Skin epidermis (tissue), 12 donors: ENCODE data around the gene IGF2R.
"Not testable (repeated sequence)": the region's sequence is repeated elsewhere in the genome, so short reads cannot be mapped to it uniquely, and the experiment has no call there.

Source experiments
- H3K27ac ChIP-seq, 21 experiments: fragments of 200-600 bp; sonication (generic) in 11 of 21; one replicate each; pipeline ENCODE4 v1.5.0; 2020; ENCODE audit warnings: mild to moderate bottlenecking in 3 of 21, inconsistent platforms in 2 of 21, moderate library complexity in 2 of 21
- H3K4me3 ChIP-seq, 7 experiments: fragments of 200-600 bp; sonication (generic) in 2 of 7; one replicate each; pipeline ENCODE4 v1.5.0; 2020; ENCODE audit warnings: inconsistent platforms in 2 of 7, mild to moderate bottlenecking in 2 of 7, moderate library complexity in 1 of 7

IGF2R gene

DNA sequence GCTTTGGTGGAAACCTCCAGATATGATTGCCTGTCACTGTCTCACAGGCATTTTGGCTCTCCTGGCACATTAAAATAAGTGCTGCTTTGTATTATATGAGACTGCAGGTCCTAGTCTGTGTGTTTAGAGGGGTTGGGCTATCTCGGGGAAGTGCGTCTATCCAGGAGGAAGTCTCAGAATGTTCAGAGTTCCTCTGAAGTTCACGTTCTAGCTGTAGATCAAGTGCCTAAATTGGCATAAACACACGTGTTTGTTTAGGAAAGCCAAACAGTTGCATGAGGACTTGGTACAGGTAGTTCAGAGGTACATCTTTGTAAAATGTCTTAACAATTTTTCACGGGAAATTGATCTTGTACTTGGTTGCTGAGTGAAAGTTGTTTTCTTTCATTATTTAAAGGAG, 116.3 kb downstream of the IGF2R start:
- no peak overlapping the region for H3K4me3 ChIP-seq
- H3K27ac ChIP-seq, result no peak overlapping the region

- H3K4me3 ChIP-seq, result no peak overlapping the region
- no peak overlapping the region for H3K27ac ChIP-seq
Observed at GRCh38 chr6:160085713-160086505, 117.0 kb downstream of the IGF2R start.

DNA sequence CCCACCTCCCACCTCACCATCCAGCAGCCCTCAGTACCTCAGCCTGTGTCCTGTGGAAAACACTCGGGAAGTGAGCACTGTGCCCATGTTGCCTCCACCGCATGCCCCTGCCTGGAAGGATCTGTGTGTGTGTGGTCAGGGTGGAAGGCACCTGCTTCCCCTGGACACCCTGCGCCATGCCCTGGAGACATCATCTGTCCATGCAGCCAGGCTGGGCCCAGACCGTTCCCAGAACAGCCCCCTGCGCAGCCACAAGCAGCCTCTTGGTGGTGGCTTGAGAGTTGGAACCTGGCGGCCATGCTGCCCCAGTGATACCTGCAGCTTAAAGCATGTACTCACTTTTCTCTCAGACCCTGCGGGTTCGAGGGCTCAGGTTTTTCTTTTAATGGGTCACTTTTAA, 117.9 kb downstream of the IGF2R start:
- no peak overlapping the region for H3K27ac ChIP-seq
- no peak overlapping the region for H3K4me3 ChIP-seq

- Histone ChIP-seq H3K27ac (peak overlapping the region in 6 of 21 experiments; percentile 7 to 66 (median 10)), H3K4me3 (no peak overlapping the region)
Observed at GRCh38 chr6:160088069-160088783, 119.3 kb downstream of the IGF2R start.

DNA sequence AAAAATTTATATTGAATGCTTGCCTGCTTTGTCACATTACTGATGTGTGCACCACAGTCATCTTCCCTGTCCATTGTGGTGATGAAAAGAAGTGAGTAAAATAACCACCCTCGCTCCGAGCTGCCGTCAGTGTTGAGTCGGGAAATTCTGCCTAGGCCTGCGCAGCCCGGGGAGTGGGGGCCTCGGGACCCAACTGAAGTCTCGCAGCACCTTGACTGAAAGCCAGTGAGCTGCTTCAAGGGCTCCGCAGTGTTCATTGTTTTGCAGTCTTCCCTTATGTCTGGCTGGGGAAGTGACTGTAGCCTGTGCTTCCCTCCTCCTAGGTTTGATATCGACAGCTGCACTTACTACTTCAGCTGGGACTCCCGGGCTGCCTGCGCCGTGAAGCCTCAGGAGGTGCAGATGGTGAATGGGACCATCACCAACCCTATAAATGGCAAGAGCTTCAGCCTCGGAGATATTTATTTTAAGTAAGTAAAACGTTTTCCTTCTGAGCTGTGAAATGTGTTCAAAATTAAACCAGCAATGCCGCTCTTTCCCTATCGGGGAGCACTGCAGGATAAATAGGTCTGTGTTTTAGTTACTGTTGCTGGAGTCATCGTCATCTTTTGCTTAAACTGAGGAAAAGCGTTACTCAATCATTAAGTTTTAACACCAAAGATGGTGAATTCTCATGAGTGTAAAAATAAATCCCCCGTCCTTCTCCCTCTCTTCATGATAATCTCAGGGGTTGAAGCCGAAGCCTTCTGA, 120.1 kb downstream of the IGF2R start:
- Histone ChIP-seq H3K27ac (peak overlapping the region in 12 of 21 experiments; percentile 1 to 66 (median 38)), H3K4me3 (no peak overlapping the region)

DNA sequence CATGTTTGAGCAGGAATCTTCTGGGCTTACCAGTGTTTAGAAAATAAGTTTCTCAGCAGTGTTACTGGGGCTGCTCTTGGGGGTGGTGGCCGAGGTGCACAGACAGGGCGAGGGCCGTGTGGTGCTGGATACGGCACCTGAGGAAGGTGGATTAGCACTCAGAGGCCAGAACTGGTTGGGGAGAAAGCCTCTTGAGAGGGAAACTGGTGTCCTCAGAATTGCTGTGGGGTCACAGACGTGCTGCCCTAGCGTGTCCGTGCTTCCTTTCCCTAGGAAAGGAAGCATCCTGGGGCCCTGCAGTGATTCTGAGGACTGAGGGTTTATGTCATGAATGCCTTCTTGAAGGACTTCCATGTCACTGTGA, 120.6 kb downstream of the IGF2R start:
- H3K27ac ChIP-seq, result peak overlapping the region in 12 of 21 experiments; percentile 1 to 66 (median 32)
- H3K4me3 ChIP-seq, result no peak overlapping the region

- H3K27ac ChIP-seq, H3K4me3 ChIP-seq: not testable (repeated sequence)
Observed at GRCh38 chr6:160090442-160091239, 121.8 kb downstream of the IGF2R start.

GRCh38 chr6:160092176-160092575, 123.3 kb downstream of the IGF2R start:
- not testable (repeated sequence) for H3K4me3 ChIP-seq, H3K27ac ChIP-seq

- Histone ChIP-seq H3K27ac (no peak overlapping the region), H3K4me3 (no peak overlapping the region)
Observed at GRCh38 chr6:160092602-160093001, 123.7 kb downstream of the IGF2R start.

DNA sequence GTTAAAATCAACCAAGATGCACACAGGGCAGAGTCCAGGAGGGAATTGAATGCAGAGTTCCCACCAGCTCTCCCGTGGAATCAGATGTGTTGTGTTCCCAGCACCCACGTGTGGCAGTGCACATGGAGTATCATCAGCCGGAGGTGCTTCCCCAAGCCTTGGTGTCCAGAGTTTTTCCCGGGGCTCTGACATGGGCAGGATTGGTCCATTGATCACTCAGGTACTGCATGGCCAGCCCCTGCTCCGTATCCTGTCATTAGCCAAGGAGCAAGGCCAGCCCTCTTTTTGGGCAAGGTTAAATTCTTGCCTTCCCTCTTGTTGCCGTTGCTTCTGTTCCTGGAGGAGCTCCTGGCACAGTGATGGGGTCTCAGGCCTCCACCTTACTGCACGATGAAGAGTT, 124.2 kb downstream of the IGF2R start:
- Histone ChIP-seq H3K27ac (no peak overlapping the region), H3K4me3 (no peak overlapping the region)

DNA sequence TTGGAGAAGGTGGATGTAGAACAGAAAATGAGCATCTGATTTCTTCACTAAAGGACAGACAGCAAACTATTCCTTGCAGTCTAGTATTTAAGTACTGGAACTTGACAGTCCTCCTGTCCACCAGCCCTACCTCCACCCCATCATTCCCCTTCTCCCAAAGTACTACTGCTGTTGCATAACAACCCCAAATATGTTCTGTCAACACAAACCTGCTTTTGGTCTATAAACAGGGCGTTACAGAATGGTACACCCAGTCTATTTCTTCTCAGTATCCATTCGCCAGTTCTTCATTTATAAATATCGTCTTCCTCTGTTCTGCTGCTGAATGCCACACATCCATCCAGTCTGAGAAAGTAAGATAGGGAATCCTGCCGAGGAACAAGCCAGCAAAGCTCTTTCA, 125.1 kb downstream of the IGF2R start:
- Histone ChIP-seq H3K27ac (no peak overlapping the region), H3K4me3 (no peak overlapping the region)

DNA sequence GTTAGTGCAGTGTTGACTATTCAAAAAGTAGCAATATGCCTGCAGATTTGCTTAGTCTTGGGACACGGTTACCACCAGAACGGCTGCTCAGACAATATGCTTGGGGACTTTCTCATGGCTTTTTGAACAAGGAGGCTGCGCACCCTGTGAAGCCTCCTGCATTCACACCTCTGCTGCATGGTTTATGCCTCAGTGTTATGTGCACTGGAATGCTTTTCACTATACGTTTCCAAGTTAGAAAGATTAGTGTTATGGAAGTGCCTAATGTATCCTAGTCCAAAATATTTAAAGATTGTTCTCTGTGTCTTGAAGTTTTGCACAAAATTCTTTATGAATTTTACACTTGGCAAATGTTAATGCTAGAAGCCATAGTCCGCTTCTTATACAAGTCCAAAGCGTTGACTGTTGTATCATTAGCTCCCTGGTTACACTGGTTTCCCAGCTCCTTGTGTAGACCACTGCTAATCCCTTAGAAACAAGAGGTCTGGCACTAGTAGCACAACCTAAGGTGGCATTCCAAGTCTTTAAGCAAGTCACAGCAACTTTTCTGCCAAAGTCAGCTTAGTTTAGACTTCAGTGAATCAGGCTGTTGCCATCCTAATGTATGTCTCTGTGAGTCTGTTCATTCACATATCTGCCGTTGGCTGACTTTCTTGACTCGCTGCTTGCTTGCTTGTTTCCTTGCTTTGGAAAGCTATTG, 126.4 kb downstream of the IGF2R start:
- Histone ChIP-seq H3K27ac (no peak overlapping the region), H3K4me3 (no peak overlapping the region)

DNA sequence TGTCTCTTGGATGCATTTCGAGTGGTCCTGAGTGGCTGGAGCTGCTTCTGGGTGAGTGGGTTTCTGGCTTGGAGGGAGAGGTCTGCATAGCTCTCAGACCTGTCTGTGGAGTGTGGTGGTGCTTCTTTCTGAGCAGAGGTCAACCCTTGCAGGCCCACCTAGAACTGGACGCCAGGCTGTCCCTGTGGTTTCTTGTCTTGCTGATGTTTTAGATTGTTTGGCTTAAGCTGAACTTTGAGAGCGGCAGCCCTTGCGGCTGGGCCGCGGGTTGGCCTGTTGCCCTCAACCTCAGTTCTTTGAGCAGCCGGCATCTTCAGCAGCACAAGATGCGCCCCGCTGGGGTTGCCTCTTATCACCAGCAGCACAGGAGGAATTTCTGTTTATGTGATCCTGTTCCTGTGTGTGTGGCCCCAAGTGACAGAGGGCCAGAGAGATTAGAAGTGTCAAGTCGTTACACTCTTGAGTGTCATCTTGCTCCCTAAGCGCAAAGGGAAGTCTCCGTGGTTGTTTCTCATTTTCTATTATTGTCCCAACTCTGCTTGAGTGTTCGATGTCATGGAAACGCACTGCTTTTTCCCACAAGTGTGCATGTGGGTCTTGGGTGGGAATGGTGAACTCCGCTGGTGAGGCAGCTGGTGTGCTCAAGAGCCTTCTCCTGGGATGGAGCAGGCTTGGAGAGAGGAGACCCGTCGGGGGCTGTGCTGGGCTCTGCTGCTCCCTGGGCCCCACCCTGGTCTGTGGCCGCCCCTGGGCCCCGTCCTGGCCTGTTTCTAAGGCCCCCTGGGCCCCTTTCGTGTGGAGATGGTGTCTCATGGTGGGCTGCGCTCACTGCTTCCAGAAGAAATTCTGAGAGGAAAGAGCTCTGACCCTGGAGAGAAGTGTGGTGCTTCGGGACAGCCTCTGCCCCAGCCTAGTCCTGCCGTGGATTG, 132.7 kb downstream of the IGF2R start:
- Histone ChIP-seq H3K27ac (no peak overlapping the region), H3K4me3 (no peak overlapping the region)

GRCh38 chr6:160102399-160102798, 133.5 kb downstream of the IGF2R start:
- H3K4me3 ChIP-seq, result no peak overlapping the region
- no peak overlapping the region for H3K27ac ChIP-seq

GRCh38 chr6:160102956-160103824, 134.3 kb downstream of the IGF2R start:
- Histone ChIP-seq H3K27ac (peak overlapping the region in 1 of 21 experiments; percentile 17), H3K4me3 (no peak overlapping the region)

GRCh38 chr6:160103825-160104100, 134.9 kb downstream of the IGF2R start:
- Histone ChIP-seq H3K27ac (no peak overlapping the region), H3K4me3 (no peak overlapping the region)

GRCh38 chr6:160104821-160105517, 136.1 kb downstream of the IGF2R start:
- no peak overlapping the region for H3K4me3 ChIP-seq
- H3K27ac ChIP-seq, result no peak overlapping the region
